ENCODE measurements around the gene KCNJ8. TPM values are rescaled to one million over a fixed set of nuclear protein-coding genes. Genes with fewer than 3 reads are reported as not detected.

Gene KCNJ8
- total and polyA plus RNA-seq, 2 of the 8 experiments (the other 6 are each of a cell fraction or from before 2014, with no cell fraction given): 0.48 to 1.4 TPM

DNA sequence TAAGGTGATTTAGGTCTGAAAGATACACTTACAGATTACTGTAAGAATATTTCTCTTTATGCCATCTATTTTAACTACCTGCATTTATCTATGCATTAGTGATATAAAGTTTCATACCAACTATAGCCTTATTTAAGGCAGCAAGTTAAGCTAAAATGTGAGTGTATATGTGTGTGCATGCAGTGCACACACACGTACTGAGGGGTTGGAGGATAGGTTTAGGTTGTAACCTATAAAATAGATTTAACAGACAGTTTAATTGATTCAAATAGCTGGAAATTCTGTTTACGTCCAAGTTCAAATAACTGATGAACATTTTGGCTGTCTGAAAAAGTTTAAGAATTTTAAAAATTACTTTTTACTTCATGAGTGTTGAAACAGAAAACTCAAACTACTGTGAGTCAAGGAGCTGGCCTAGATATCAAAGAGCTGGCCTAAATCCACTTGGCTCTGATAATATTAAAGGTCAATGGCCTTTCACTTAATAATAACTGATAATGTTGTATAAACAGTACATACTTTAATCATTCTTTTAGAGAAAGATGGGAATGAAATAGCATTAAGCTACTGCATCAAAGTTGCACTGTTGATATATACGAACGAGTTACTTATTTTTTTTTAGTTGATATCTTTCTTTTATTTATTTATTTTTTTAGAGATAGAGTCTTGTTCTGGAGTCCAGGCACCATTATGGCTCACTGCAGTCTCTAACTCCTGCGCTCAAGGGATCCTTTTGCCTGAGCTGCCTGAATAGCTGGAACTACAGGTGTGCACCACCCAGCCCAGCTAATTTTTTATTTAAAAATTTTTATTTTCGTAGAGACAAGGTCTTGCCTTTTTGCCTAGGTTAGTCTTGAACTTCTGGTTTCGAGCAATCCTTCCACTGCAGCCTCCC, 13.8 kb upstream of the KCNJ8 start:
- Histone ChIP-seq H3K14ac (ENCODE audit: insufficient read length) (no peak overlapping the region), H2BK15ac (ENCODE audit: low read length) (no peak overlapping the region), H4K5ac (ENCODE audit: insufficient read length, low read depth, low read length) (no peak overlapping the region), H4K20me1 (replicated peaks in 1 of 2; ENCODE audit: control insufficient read depth in 1 of 2, insufficient read depth in 2 of 2, low read length in 2 of 2) (no peaks in the 10 kb centered on the region), H4K8ac (ENCODE audit: extremely low read depth, insufficient read depth, low read length) (no peak overlapping the region), H2AFZ (ENCODE audit: low read length) (no peak overlapping the region), H2BK12ac (ENCODE audit: low read depth, low read length) (no peak overlapping the region), H2BK120ac (replicated peaks; ENCODE audit: low read depth, low read length) (no peak overlapping the region), H3K4me2 (ENCODE audit: insufficient read depth in 1 of 2, low read depth in 2 of 2, low read length in 2 of 2) (no peak overlapping the region), H3K79me2 (ENCODE audit: control insufficient read depth in 1 of 2, insufficient read depth in 2 of 2, low read length in 2 of 2) (no peaks in the 10 kb centered on the region), H4K91ac (replicated peaks; ENCODE audit: insufficient read length, low read length) (no peak overlapping the region), H3K36me3 (ENCODE audit: control insufficient read depth in 2 of 4, insufficient read depth in 4 of 4, low read length in 3 of 4) (no peaks in the 10 kb centered on the region), H2BK20ac (ENCODE audit: low read length) (no peak overlapping the region), H3K4me3 (ENCODE audit: extremely low read depth in 1 of 4, insufficient read depth in 2 of 4, low read depth in 3 of 4, low read length in 4 of 4) (no peak overlapping the region), H3K79me1 (ENCODE audit: low read depth, low read length) (no peaks in the 10 kb centered on the region), H3K23ac (ENCODE audit: insufficient read length) (no peak overlapping the region), H3K9ac (replicated peaks in 1 of 4; ENCODE audit: extremely low read depth in 1 of 4, low read depth in 3 of 4, low read length in 3 of 4) (no peak overlapping the region), H3K4ac (replicated peaks; ENCODE audit: insufficient read length, low read depth, low read length) (no peak overlapping the region), H3K27ac (ENCODE audit: low read depth, low read length) (no peak overlapping the region), H3K23me2 (ENCODE audit: low read depth, low read length) (no peaks in the 10 kb centered on the region), H2AK5ac (ENCODE audit: low read depth, low read length) (no peak overlapping the region), H3K4me1 (replicated peaks in 1 of 4; ENCODE audit: control insufficient read depth in 3 of 4, insufficient read depth in 4 of 4, low read length in 3 of 4) (no peaks in the 10 kb centered on the region), H3K56ac (replicated peaks; ENCODE audit: insufficient read length, low read depth, low read length) (no peak overlapping the region), H2BK5ac (ENCODE audit: low read depth, low read length) (no peak overlapping the region), H3K27me3 (replicated peaks in 1 of 4; ENCODE audit: control insufficient read depth in 3 of 4, extremely low read depth in 1 of 4, insufficient read depth in 3 of 4, low read length in 3 of 4) (no peaks in the 10 kb centered on the region), H3K9me3 (ENCODE audit: insufficient read depth in 2 of 2, low read depth in 1 of 2, low read length in 1 of 2) (no peaks in the 10 kb centered on the region), H3K18ac (ENCODE audit: extremely low read depth, low read length) (no peak overlapping the region)
- ChIA-PET POLR2A (ENCODE audit: partially characterized antibody) (interaction anchor here (1.1 kb wide), 1 partner anchor 65 kb away, joined by 4 read pairs; no protein-coding TSS in a partner anchor), CTCF (ENCODE audit: partially characterized antibody) (interaction anchor here (0.7 to 0.9 kb wide), 3 partner anchors 9 to 201 kb away, joined by 3 to 4 read pairs (median 3); no protein-coding TSS in a partner anchor)
- 87% methylated on average over 7 of the region's 7 CpGs; no CpG with 5 or more reads in 1 of the 2 experiments for WGBS, 2 experiments (ENCODE audit: extremely low coverage in 1 of 2, insufficient coverage in 1 of 2, insufficient read length in 1 of 2, insufficient replicate concordance in 2 of 2, low coverage in 1 of 2, low lambda C conversion rate in 2 of 2, missing lambda C conversion rate in 1 of 2)
- no peak for FAIRE-seq
- no peak for DNase-seq (ENCODE audit: low read depth in 1 of 2, low spot score in 2 of 2)
- TF ChIP-seq MAFK (IDR thresholded peaks at IDR 0.05; ENCODE audit: low read depth, low read length) (no peak), NRF1 (IDR thresholded peaks at IDR 0.05; ENCODE audit: low read depth, low read length) (no peak)
